ENCODE measurements around the gene ROCK2.

GRCh38 chr2:11320698-11321492 is 23.5 kb downstream of the ROCK2 start:
- TF ChIP-seq RFX5 (IDR thresholded peaks at IDR 0.05; ENCODE audit: low read depth, low read length) (no peak), ATF3 (CRISPR knock-in tag; IDR thresholded peaks at IDR 0.05) (no peak), MLXIP (CRISPR knock-in tag; IDR thresholded peaks at IDR 0.05; ENCODE audit: borderline replicate concordance) (no peak), ZNF7 (CRISPR knock-in tag; IDR thresholded peaks at IDR 0.05) (no peak), SMARCC2 (IDR thresholded peaks at IDR 0.05) (no peak), BCL6 (CRISPR knock-in tag; IDR thresholded peaks at IDR 0.05) (no peak), ZFP36L2 (CRISPR knock-in tag; IDR thresholded peaks at IDR 0.05) (no peak), NFYB (CRISPR knock-in tag; IDR thresholded peaks at IDR 0.05) (no peak), ARNT (IDR thresholded peaks at IDR 0.05) (no peak), CTCF (CRISPR knock-in tag; IDR thresholded peaks at IDR 0.05) (0 out of 2 replicates have a peak, but pooled peaks have one; percentile 2), ZNF263 (CRISPR knock-in tag; IDR thresholded peaks at IDR 0.05) (no peak)

All from HepG2 (cell line).